Left renal pelvis (tissue), 4 donors: ENCODE measurements around the gene MIA2. TPM values are rescaled to one million over a fixed set of nuclear protein-coding genes. Genes with fewer than 3 reads are reported as not detected.
"Not testable (repeated sequence)": the region's sequence is repeated elsewhere in the genome, so short reads cannot be mapped to it uniquely, and the experiment has no call there.

ENCODE experiments used
- DNase-seq, 4 donors: peaks; one replicate each; pipeline ENCODE4 v3.0.0-alpha.2; 2013; ENCODE audit warnings: low read depth in 4 of 4, low spot score in 3 of 4
- polyA plus RNA-seq, 4 donors: library from polyadenylated mRNA; unstranded; fragments of 120-200 nt; gene quantifications; one replicate each; pipeline ENCODE4 v1.2.1, GENCODE V29; 2013; ENCODE audit not compliant: insufficient read length in 4 of 4

MIA2 gene, protein sequence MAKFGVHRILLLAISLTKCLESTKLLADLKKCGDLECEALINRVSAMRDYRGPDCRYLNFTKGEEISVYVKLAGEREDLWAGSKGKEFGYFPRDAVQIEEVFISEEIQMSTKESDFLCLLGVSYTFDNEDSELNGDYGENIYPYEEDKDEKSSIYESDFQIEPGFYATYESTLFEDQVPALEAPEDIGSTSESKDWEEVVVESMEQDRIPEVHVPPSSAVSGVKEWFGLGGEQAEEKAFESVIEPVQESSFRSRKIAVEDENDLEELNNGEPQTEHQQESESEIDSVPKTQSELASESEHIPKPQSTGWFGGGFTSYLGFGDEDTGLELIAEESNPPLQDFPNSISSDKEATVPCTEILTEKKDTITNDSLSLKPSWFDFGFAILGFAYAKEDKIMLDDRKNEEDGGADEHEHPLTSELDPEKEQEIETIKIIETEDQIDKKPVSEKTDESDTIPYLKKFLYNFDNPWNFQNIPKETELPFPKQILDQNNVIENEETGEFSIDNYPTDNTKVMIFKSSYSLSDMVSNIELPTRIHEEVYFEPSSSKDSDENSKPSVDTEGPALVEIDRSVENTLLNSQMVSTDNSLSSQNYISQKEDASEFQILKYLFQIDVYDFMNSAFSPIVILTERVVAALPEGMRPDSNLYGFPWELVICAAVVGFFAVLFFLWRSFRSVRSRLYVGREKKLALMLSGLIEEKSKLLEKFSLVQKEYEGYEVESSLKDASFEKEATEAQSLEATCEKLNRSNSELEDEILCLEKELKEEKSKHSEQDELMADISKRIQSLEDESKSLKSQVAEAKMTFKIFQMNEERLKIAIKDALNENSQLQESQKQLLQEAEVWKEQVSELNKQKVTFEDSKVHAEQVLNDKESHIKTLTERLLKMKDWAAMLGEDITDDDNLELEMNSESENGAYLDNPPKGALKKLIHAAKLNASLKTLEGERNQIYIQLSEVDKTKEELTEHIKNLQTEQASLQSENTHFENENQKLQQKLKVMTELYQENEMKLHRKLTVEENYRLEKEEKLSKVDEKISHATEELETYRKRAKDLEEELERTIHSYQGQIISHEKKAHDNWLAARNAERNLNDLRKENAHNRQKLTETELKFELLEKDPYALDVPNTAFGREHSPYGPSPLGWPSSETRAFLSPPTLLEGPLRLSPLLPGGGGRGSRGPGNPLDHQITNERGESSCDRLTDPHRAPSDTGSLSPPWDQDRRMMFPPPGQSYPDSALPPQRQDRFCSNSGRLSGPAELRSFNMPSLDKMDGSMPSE (N-terminal part only)
- 10 to 100 TPM; 25.3 to 81.7 (median 71.5) TPM for polyA plus RNA-seq

DNA sequence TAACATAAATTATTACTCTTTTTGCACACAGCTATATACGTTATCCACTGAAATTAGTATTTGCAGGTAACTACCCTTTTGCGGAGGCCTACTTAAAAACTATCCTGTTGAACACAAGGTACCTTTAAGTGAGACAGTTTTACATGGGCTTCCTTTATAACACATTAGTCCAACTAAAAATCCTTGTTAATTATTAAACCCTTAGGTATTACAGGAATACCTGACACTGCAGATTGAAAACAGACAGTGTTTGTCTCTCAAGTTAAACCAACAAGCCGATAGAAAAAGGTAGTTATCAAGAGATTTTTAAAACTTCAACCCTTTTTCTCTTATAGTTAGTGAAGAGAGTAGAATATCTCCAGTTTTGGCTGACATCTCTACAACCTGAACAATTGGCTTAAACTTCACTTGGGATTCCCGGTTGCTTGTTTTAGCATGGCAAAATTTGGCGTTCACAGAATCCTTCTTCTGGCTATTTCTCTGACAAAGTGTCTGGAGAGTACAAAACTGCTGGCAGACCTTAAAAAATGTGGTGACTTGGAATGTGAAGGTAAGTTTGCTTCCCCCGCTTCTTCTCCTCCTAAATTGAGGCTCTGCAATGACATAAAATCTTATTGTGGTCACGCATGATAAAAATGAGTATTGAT is at the start of gene MIA2:
Gene MIA2, plus strand, starts transcription at position 236 of the 647 bp plus-strand sequence. Its CDS starts 200 bp downstream, at position 436.
- no peak for DNase-seq

DNA sequence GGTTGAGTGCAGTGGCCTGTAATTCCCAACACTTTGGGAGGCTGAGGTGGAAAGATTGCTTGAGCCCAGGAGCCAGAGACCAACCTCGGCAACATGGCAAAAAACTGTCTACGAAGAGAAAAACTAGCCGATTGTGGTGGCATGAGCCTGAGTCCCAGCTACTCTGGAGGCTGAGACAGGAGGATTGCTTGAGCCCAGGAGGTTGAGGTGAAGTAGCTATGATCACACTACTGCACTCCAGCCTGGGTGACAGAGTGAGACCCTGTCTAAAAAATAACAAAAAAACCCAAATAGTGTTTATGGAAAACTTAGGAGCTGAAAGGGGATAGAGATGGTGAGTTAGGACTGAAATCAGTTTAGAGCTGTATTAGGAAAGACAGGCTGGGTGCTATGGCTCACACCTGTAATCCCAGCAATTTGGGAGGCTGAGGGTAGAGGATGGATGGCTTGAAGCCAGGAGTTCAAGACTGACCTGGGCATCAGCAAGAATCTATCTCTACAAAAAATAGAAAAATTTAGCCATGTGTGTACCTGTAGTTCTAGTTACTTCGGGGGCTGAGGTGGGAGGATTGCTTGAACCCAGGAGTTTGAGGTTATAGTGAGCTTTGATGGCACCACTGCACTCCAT is 49.0 kb upstream of the MIA2 start:
- no peak for DNase-seq

DNA sequence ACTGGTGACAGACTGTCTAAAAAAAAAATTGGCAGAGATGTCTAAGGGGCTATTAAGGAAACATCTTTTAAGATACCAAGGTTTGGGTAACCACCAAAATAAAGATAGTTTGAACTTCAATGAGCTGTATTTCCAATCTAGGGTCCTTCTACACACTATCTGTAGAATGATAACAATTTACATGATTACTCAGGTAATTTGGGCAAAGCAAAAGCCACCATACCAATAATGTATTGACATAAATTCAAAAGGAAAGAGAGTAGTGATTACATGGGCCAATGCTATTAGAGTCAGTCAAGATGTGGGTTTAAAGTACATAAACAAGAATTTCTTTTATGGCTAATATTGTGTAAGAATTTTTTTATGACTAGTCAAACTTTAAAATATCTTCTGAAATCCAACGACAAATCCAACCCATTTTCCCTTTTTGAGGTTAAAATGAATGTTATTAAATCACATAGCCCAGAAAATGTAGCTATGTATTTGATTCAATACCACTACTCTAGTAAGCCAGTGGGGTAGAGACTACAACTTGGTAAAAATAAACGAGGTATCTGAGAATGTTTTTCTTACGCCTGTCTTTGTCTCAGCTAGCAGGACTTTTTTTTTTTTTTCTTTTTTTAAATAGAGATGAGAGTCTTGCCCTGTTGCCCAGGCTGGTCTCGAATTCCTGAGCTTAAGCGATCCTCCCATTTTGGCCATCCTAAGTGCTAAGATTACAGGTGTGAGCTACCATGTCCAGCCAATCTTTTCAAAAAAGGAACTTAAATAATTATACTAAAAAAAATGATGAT is 48.3 kb upstream of the MIA2 start:
- DNase-seq: no peak

DNA sequence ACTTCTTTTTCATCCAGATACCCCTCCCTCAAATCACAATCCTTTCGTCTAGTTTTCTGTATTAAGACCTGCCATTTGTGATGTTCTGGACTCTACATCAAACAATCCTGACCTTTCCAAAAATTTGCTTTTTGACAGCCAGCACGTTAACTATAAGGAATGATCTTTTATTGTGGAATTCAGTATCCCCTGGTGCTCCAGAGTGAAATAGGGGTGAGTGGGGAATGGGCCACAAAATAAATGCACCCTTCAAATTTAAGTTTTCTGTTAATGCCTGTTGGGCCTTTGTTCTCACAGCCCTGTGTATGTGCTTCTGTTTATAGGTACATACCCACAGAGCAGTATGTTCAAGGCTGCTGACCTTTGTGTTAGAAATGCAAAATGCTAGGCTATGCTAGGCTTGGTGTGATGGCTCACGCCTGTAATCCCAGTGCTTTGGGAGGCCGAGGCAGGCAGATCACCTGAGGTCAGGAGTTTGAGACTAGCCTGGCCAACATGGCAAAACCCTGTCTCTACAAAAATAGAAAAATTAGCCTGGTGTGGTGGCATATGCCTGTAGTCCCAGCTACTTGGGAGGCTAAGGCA is 46.7 kb upstream of the MIA2 start:
- DNase-seq: no peak

DNA sequence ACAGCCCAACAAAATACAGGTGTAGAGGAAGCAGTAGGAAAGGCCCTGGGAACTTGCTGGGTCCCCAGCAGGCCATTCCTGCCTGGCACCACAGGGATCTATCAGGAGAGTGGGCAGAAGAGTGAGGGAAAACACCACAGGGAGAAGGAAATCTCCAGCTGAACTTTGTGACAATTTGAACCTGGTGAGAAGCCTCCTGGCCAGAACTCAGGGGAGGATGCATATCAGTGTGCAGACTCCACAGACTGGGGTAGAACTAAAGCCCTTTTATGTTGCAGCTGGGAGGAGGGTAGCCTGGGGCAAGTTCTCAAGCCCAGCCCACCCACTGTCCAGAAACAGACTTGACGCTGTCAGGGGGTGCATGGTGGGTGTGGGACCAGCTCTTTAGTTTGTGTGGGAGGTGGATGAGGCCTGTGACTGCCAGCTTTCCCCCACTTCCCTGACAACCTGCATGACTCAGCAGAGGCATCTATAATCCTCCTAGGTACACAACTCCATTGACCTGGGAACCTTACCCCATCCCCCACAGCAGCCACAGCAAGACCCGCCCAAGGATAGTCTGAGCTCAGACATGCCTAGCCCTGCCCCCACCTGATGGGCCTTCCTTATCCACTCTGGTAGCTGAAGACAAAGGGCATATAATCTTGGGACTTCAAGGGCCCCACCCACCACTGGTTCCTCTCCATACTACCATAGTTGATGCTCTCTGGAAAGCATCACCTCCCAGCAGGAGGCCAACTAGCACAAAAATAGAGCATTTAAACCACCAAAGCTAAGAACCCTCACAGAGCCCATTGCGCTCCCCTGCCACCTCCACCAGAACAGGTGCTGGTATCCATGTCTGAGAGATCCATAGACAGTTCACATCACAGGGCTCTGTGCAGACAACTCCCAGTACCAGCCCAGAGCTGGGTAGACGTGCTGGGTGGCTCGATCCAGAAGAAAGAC is 29.8 kb upstream of the MIA2 start:
- no peak for DNase-seq

DNA sequence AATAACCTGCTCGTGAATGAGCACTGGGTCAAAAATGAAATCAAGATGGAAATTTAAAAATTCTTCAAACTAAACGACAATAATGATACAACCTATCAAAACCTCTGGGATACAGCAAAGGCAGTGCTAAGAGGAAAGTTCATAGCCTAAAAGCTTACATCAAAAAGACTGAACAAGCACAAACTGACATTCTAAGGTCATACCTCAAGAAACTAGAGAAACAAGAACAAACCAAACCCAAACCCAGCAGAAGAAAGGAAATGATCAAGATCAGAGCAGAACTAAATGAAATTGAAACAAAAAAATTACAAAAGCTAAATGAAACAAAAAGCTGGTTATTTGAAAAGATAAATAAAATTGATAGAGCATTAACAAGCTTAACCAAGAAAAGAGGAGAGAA is 26.3 kb upstream of the MIA2 start:
- not testable (repeated sequence) for DNase-seq

DNA sequence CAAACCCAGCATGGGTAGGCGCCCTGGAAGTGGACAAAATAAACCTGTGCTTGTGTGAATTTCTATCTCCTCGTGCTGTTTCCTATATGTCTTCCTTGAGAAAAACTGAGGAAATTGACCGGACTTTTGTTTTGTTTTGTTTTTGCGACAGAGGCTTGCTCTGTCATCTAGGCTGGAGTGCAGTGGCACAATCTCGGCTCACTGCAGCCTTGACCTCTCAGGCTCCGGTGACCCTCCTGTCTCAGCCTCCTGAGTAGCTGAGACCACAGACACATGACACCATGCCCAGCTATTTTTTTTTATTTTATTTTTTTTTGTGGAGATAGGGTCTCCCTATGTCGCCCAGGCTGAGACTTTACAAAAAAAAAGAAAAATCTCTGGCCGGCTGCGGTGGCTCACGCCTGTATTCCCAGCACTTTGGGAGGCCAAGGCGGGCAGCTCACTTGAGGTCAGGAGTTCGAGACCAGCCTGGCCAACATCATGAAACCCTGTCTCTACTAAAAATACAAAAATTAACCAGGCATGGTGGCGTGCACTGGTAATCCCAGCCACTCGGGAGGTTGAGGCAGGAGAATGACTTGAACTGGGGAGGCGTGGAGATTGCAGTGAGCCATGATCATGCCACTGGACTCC is 22.5 kb upstream of the MIA2 start:
- DNase-seq: no peak

DNA sequence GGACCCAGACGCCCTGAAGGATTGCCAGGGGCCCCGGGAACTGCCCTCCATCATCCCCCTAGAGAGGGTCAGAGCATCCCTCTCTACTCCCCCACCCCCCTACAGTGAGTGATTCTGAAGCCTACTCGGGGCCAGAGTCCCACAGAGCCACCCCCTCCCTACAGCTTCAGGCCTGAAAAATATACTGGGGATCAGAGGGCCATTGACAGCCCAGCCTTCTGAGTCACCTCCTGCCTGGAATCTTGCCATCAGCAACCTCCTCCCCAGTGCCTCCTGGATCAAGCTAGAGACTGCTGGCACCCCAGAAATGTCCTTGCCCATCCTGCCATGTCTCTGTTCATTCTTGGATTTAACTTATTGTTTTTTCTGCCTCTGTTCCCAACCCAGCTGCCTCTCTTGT is 21.7 kb upstream of the MIA2 start:
- DNase-seq: no peak

DNA sequence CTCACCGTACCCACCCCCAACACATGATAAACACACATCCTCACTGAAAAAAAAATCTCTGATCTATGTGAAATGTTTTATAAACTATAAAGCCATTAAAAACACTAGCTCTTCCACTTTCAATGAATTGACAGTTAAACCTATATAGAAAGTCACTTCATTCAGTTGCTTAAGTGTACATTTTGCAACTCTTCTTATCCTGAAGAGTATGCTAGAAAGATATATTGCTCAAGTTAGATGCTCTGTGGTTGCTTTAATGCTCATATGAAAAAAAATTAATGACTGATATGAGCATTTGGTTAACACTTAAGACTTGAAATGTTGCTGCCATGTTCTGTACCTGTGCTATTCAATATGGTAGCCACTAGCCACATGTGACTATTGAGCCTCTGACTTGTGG is 21.0 kb upstream of the MIA2 start:
- DNase-seq: no peak

DNA sequence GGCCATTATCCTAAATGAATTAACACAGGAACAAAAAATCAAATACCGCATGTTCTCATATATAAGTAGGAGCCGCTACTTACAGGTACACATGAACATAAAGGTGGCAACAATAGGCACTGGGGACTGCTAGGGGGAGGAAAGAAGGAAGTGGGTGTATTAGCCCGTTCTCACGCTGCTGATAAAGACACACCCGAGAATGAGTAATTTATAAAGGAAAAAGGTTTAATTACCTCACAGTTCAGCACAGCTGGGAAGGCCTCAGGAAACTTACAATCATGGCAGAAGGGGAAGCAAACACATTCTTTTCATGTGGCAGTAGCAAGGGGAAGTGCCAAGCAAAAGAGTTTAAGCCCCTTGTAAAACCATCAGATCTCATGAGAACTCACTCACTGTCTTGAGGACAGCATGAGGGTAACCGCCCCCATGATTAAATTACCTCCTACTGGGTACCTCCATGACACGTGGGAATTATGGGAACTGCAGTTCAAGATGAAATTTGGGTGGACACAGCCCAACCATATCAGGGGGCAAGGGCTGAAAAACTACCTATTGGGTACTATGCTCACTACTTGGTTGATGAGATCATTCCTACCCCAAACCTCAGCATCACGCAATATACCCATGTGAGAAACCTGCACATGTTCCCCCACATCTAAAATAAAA is 16.4 kb upstream of the MIA2 start:
- no peak for DNase-seq

DNA sequence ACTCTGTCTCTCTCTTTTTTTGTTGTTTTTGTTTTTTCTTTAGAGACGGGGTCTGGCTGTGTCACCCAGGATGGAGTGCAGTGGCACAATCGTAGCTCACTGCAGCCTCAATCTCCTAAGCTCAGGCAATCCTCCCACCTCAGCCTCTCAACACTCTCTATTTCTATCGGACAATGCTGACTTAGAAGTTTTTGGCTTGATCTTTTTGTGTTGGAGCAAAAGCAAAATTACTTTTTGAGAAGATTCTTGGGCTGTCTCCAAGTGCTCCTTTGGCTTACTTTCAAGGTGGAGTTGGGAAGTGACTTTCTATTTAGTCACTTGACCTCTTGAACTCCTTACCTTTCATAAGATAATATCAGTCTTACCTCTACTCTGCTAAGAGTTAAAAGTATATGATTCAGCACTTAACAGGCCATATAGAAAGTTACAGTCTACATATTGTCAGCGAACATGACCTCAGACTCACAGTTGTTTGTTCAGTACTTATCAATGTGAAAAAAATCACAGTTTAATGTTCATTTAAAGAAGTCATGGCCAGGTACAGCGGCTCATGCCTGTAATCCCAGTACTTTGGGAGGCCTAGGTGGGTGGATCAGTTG is 15.4 kb upstream of the MIA2 start:
- DNase-seq: no peak

DNA sequence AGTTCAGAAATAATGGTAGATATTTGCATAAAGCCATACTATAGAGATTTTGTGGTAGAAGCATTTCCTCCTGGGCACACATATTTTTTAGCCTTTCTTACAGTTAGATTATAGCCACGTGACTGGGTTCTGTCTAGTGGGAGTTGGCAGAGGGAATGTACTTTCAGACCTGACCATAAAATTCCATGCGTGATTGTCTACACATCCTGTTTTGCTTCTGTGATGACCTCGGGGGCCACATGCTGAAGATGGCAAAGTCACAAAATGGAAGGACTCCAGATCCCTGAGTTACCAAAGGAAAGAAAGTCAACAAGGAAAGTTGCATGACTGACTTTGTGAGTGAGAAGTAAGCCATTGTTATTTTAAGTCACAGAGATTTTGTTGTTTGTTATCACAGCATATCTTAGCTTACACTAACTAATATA is 14.6 kb upstream of the MIA2 start:
- DNase-seq: no peak

DNA sequence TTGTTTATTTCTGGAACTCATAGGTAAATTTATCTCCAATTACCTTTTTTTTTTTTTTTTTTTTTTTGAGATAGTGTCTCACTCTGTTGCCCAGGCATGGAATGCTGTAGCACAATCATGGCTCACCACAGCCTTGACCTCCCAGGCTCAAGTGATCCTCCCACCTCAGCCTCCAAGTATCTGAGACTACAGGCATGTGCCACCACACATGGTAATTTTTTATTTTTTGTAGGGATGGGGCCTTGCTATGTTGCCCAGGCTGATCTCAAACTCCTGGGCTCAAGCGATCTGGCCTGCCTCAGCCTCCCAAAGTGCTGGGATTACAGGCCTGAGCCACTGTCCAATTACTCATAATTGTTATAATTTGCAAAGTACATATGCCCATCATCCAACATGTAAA is 13.2 kb upstream of the MIA2 start:
- DNase-seq: not testable (repeated sequence)

DNA sequence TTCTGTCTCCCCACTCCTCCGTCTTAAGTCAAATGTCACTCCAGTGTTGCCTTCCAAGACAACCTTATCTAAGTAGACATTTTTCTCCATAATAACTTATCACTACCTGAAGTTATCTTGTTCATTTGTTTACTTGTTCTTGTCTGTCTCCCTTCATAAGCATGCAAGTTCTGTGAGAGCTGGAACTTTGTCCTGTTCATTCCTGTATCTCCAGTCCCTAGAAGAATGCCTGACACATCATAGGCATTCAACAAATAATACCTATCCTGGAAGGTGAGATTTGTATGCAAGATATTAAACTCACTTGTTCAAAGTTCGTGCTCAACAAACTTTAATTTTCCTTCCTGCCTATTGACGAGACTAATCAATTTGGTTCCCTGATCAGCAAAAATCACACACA is 5.7 kb upstream of the MIA2 start:
- no peak for DNase-seq

DNA sequence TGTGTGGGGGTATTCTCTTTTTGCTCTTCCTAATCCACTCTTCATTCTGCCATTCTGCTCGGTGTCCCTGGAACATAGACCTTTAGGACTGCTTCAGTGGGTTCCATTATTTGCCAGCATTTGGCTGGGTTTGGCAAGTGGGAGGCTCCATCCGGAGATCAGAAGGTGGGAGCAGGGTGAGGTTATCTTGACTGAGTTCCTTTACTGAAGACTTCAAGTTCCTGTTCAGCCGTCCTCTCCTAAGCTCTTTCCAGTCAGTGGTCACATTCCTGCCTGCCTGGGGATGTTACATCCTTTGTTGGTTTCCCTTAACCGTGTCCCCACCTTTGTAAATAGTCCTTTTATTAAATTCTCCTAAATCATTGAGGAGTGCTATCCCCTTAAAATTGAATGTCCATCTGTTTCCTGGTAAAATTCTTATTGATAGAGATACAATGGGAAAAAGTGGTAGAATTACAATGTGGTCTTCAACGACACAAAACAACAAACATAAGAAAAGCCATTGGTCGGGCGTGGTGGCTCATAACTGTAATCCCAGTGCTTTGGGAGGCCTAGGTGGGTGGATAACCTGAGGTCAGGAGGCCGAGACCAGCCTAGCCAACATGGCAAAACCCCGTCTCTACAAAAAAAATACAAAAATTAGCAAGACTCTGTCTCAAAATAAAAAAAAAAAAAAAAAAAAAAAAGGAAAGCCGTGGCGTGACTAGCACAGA is 5.0 kb upstream of the MIA2 start:
- no peak for DNase-seq

DNA sequence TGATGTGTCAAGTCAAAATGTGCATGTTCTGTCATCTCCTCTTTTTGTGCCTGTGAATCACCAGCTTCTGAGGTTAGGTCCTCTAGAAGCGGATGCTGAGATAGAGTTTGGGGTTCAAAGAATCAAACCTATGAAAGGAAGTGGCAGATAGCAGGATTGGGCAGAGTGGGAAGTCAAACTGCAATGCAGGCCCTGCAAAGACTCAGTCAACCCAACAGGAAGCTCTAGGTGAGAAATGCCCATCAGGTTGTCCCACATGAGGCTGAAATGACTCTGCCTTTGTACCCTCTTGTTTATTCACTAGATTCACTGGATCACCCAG is 4.5 kb upstream of the MIA2 start:
- DNase-seq: no peak
